AG09319 (cell line): ENCODE measurements around the gene FGF4.

Source experiments
- DNase-seq: peaks from one replicate; pipeline ENCODE4 v3.0.0-alpha.2; 2010; ENCODE audit warnings: low read depth; ENCODE audit errors: extremely low read depth
- CTCF ChIP-seq: IDR thresholded peaks from 2 replicates; pipeline ENCODE4 v1.5.1; 2011; ENCODE audit warnings: low read depth, mild to moderate bottlenecking, inconsistent platforms, low read length, moderate library complexity

FGF4 gene

GRCh38 chr11:69813839-69814238, 38.7 kb upstream of the FGF4 start:
- TF ChIP-seq CTCF: no peak
- DNase-seq: no peak

DNA sequence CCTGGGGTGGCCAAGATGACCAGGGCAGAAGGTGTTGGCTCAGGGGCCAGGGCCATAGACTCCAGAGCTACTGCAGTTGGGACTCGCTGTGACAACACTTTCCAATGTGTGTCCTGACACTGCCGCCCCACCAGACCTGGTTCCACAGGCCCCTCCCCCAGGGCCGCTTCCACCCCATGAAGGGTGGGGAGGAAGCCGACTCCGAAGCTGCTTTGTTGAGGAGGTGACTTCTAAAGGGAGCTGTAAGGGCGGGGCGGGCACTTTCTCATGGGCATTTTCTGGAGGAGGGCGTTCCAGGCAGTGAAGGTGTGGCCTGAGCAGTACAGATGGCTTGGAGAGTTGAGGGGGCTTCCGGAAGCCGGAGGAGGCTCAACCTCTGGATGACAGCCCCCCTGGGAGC, 37.8 kb upstream of the FGF4 start:
- no peak for TF ChIP-seq CTCF
- no peak for DNase-seq

DNA sequence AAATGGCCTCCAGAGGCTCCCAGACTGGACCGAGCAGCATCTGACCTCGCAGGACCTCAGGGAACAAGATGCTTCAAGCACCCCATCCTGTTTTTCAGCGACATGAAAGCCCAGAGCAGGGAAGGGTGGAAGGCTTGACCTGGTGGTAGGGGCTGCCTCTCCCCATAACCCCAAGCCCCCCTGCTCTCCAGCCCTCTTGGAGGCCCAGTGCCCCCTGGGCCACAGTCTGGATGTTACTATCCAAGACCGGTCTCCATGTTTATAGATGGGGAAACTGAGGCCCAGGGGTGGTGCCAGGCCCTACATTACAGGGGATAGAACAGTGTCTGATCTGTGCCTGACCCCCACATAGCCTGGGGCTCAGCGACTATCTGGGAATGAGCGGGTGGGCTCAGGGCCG, 37.1 kb upstream of the FGF4 start:
- no peak for TF ChIP-seq CTCF

GRCh38 chr11:69811431-69811830, 36.3 kb upstream of the FGF4 start:
- no peak for TF ChIP-seq CTCF
- no peak for DNase-seq

More for the DNA sequence above, 37.1 kb upstream of the FGF4 start:
- no peak for DNase-seq

- no peak for TF ChIP-seq CTCF
- DNase-seq: no peak
Observed at GRCh38 chr11:69810289-69811118, 35.4 kb upstream of the FGF4 start.

GRCh38 chr11:69808667-69809086, 33.5 kb upstream of the FGF4 start:
- no peak for TF ChIP-seq CTCF
- no peak for DNase-seq

- no peak for DNase-seq
- TF ChIP-seq CTCF: no peak
Observed at GRCh38 chr11:69807106-69807815, 32.1 kb upstream of the FGF4 start.
